ENCODE measurements around the gene A1CF.
"Not testable (repeated sequence)": the region's sequence is repeated elsewhere in the genome, so short reads cannot be mapped to it uniquely, and the experiment has no call there.

The A1CF gene

DNA sequence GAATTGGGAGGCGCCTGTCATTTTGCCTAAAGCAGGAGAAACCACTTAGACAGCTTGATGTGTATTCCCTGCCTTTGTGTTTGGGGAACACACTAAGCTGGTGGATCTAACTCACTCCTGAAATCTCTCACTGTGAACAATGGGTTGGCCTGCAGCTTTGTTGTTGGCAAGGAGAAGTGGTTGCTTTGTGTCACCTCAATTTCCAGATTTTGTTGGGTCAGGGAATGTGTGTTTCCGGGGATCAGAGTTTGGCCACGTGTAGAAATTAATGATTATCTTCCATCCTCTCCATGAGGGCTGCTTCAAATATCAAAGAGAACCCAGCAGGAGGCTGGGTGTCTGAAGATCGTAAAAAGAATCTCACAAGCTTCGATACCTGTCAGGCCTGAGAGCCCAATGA, 27.8 kb downstream of the A1CF start:
- DNase-seq, result no peak

DNA sequence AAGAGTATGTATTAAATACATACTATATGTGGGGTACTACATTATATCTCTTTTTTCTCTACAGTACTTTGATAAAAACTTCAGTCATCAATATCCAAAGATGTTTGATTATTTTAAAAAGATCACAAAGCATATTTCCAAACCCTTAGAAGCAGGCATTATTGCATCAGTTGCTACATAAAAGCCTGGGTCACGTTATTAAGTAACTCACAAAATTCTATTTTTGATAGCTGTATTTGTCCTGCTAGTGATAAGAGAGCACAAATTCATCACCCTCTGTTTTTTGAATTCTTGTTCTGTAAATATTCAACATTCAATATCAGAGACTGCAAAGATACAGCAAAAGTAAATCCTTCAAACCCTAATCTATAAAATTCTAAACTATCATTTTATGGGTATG, 30.0 kb downstream of the A1CF start:
- DNase-seq, result no peak

DNA sequence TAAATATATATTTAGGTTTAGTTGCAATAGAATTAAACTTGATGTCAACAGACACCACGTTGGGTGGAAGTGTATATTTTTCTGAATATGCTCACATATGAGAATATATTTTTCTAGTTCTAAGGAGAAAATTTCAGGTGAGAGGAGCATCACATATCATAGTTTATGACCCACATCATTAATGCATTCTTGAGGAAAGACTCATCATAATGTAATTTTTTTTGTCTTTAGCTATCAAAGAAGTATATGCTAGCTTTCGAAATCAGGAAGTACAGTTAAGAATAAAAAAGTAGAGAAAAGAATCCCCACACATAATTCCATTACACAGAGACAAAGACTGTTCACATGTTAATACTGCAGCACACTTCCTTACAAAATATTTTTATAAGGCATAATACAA, 30.4 kb downstream of the A1CF start:
- no peak for DNase-seq

DNA sequence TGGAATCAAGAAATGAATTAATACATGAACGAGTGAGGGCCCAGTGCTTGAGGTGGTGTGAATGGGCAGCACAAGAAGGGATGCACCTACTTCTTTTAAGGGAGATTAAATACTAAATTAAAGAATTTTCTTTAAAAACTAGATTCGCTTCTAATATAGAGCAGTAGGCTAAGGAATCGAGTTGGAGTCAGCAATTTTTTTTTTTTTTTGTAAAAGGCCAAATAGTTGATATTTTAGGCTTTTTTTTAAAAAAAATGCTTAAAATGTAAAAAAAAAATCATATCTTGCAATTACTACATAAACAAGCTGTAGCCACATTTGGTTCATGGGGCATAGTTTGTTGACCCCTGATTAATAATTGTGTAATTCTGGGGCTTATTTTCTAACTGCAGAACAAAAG, 31.9 kb downstream of the A1CF start:
- DNase-seq, result no peak

DNA sequence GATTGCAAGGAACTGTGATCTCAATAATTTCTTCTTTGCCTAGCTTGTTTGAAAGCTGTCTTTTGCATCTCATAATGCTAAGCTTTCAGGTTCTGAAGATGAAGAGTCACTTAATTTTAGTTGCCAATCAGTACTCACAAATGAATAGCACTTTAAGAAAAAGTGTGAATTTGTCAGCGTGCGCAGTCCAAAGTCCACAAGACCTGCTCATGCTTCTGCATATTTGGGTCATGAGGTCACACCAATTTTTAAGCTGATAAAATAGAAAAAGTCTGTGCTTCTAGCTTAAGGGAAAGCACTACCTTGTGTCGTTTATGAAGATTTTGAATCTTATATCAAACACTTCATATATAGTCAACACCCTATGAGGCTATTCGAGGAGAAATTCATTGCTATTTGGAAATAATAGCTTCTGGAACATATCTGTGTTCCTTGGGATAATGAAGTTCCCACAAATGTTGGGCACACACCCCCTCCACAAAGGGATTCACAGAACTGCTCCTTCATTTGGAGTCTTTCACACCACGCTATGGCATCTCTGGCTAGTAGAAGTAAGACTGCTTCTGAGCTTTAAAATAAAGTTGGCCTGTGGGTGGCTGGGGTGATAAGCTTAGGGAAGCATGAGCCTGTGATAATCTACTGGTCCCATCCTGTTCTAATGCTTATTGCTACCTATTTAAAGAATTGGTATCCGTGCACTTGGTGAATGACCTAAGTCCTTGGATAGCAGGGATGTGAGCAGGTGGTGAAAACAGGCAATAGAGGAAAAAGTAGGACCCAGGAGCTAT, 33.3 kb downstream of the A1CF start:
- no peak for DNase-seq

DNA sequence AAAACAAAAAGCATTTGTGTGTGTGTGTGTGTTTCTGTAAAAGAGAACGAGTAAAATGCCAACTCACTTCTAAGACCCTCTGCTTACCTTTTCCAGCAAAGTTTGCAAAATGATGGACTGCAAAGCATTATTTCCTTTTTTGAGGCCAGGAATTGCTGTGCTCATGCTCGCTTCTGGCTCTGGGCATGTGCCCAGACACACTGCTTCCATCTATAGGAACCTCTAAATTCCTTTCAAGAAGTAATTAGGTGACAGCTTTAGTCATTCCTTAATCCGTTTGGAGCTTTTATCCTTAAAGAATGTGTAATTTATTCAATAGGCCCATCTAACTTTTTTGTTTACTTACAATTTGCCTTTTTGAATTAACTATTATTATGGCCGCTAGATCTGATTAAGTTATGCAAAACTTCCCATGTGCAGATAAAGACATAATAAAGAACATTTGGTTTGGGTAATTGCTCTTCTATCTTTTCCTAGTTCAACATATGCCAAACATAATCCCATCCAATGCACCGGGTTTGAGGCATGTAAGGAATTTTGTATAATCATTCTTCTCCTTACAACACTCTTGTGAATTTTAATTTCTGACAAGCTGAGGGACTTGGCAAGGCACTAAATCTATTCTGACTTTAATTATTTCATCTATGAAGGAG, 34.7 kb downstream of the A1CF start:
- no peak for DNase-seq

DNA sequence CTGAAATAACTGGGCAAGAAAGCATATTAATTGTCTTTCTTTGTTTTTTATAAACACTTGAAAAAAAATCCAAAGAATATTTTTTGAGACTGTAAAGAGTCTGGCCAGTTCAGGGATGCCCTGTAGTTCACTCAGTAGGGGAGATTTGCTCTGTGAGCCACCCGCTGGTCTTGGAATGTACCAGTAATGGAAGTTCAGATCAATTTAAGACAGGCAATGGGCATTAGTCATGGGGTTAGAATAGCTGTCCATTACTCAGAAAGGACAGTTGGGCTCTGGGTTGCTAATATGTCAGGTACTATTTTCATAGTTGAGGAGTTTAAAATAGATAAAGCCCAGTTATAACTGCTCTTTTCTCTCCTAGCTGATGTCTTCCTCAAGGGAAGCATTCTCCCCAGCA, 38.7 kb downstream of the A1CF start:
- DNase-seq, result no peak

DNA sequence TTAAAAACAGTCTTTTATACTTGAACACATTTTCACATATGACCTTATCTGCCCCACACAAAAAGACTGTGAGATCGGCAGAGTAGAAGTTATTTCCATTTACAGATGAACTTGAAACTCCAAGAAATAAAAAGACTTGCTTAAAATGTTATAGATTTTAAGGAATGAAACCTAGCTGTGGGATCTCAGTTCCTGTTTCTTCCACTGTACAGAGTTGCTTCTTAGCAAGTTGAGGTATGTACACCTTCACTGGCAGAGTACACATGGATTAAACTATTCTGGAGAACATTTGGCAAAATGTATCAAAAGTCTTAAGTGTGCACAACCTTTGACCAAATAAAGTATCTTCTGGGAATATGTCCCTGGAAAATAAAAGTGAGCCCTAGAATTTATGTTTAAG, 48.3 kb downstream of the A1CF start:
- DNase-seq, result no peak

DNA sequence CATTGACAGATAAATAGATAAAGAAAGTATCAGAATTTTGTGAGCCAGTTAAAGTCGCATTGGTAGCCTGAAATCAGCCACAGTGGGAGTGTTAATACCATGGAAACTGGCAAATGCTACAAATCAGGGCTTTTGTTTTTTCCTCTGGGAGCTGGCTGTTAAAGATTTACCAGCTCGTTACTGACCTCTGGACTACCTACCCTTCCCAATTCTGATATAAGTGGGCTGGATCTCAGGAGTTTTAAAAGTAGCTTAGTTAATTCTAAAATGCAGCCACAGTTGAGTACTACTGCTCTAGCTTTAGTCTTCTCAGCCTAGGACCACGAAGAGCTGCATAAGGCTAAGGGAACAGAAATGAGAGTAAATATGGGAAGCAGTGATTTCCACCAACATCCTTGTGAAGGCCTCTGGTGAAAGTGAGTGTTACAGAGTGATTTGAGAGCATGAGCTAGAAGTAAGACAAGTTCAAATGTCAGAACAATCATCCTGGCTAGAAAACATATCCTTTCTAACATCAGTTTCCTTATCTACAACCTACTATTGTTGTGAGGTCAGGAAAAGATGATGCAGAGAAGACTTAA, 53.2 kb downstream of the A1CF start:
- DNase-seq, result no peak

DNA sequence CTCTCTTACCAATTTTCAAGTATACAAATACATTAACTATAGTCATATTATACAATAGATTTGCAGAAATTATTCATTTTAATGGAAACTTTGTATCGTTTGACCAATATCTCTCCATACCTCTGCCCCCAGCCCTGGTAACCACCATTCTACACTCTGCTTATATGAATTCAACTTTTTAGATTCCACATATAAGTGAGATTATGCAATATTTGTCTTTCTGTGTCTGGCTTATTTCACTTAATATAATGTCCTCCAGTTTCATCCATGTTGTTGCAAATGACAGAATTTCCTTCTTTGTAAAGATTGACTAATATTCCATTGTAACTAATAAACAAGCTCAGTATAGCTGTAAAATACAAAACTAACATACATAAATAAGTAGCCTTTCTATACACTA, 55.4 kb downstream of the A1CF start:
- no peak for DNase-seq

DNA sequence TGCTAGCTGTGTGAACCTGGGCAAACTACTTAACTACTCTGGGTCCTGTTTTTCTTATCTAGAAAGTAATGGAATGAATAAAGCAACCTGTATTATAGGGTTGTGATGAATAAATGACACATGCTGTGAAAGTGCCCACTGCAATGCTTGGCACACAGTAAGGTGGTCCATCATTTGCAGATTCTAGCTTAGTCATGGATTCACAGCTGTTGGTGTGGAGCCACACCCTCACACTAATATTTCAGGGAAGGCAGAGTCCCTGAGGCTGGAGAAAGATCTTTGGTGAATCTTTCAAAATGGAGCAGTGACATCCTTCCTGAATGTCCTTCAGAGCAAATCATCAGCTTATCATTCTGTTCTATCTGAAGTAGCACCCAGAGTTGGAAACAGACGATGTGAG, 60.6 kb downstream of the A1CF start:
- no peak for DNase-seq

DNA sequence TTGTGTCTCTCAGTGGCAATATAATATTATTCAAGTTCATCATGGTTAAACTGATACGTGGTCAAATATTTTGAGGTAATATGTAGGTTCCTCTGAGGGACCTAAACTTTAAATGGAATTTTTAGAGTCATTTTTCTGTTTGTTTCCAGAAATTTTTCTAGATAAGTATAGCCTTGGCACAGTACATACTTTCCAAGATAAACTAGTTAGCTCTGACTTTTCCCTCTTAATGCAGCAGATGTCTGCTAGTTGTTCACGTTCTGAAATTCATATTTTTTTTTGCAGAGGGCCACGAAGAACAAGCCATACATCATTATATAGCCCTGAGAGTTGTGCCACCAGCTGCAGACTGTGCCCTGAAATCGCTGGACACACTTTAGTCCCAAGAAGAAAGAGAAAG, 61.6 kb downstream of the A1CF start:
- no peak for DNase-seq

DNA sequence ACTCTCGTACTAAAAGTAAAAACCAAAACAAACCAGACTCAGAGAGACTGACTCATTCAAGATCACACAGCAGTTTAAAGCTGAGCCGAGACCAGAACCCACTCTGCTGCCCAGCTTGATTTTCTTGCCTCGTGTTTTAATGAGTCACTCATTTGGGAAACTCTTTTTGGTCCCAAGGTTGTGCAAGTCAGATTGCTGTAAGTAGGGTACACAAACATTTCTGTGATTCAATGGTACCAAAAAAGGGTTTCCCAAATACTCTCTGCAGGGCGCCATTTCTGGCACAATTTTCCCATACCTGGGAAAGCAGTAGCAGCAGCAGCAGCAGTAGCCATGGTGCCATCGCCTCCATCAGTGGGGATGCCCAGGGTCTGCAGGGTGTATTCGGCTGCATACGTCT, 75.8 kb downstream of the A1CF start:
- no peak for DNase-seq

DNA sequence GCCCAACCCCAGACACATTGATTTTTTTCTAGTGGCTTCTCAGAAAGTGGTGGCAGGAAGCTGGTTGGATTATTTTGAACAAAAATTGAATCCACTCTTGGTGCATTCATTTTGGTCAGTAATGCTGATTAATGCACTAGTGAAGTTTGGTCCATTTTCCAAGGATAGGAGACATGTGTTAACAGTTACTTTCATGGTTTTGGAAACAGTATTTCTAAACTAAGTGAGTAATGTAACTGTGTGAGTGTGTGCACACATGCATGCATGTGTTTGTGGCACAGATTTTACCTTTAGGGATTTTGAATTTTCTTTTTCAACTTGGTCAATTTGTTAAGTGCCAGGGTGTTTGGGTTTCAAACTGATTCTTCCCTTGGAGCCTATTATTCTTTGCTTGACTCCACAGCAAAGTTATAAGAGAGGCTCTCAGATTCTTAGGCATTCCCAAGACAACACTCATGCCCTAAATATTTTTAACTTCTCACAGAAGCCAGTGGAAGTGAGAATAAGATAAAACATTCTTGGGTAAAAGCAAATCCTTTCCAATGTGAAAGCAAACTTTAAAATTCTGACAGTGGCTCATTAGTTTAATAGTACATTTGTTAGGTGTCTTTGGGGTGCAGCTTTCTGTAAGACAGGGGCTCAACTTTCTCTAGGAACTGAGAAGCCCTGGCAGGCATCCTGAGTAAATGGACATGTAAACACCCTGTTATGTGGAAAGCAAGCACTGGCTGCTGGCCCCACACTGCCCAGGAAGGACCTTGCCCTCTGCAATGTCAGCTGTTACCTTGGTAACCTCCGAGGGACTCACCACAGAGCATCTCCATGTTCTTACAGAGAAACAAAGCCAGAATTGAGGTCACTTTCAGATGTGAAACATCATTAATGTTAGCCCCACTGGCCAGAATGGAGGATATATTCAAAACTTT, 77.3 kb downstream of the A1CF start:
- no peak for DNase-seq

DNA sequence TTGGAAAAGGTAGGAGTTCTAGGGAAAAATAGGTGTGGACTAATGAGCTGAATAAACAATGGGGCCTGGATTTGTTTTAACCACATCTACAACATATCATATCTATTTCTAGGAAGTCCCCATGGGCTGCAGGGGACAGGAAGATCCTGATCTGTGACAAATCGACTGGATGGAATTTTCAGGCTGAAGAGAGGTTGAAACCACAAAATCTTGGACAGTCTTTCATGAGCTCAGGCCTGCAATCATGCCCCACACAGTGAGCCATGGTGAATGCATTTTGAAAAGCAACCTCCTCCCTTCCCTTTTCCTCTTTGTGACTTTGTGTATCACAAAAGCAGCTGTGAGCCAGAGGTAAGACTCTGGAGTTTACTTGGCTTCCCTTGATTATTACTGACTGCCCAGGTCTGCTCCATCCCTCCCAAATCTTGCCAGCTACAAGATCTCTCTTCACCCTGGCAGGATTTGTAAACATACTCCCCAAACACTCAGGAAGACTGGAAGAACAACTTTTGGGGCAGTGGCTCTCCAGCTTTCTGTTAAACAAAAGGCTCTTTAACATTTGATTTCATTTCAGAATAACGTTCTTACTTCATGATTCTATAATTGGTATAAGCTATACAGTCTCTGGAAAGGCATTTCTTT, 79.3 kb downstream of the A1CF start:
- no peak for DNase-seq

DNA sequence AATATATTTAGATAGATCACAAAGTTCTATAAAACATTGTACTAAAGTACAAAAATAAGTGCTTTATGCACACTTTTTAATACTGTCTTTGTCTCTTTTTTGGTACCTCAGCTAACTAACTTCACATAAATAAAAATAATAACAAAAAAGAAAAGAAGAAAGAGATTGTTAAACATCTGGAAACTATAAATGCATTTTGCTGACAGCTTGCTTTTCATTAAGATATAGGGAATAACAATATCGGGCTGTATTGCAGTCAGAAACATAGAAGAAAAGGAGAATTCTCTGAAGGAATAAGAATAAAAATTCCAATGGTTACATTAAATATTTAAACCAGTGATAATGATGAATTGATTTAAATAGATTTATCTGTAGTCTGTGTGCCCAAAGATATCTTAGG, 85.8 kb downstream of the A1CF start:
- no peak for DNase-seq

DNA sequence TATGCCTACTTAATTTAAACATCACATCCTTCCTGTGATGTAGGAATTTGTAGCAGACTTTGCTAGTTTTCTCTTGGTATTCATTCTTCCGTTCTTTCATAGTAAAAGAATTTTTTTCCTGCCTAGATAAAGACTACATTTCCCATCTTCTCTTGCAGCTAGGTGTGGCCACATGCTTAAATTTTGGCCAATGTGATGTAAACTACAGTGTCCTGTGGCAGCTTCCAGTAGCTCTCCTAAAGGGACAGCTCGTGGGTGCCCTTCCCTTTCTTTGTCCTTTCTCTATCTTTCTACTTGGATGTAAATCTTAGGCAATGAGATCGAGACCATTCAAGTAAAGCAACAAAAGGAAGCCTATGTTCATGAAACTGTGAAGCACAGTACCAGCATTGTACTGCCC, 87.1 kb downstream of the A1CF start:
- no peak for DNase-seq

DNA sequence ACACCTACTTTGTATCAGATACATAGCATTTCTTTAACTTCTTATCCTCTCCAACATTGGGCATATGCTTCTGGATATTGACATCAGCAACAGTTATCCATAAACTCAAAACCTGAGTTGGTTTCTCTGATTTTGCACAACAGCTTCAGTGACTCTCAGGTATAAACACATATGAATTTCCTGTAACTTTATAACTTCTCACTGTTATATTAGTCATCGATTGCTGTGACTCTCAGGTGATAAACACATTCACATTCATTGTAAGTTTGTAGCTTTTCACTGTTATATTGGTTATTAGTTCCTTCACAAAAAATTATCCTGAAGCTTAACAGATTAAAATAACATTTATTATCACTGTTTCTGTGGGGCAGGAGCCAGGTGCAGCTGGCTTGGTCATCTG, 88.7 kb downstream of the A1CF start:
- no peak for DNase-seq

DNA sequence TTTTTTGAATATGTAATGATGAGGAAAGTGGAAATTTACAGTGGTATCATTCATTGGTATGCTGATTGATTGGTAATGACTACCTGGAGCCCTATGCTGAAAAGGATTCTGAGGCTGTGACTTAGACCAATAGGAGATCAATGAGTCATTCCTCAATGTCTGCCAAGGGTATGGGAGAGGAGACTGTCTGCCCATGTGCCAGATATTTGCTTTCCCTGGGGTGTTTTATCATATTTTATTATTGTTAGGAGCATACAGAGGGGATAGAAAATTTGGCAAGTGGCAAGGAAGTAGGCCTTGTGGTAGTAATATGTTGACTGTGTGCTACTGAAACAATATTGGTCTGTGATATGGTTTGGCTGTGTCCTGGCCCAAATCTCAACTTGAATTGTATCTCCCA, 90.9 kb downstream of the A1CF start:
- no peak for DNase-seq

DNA sequence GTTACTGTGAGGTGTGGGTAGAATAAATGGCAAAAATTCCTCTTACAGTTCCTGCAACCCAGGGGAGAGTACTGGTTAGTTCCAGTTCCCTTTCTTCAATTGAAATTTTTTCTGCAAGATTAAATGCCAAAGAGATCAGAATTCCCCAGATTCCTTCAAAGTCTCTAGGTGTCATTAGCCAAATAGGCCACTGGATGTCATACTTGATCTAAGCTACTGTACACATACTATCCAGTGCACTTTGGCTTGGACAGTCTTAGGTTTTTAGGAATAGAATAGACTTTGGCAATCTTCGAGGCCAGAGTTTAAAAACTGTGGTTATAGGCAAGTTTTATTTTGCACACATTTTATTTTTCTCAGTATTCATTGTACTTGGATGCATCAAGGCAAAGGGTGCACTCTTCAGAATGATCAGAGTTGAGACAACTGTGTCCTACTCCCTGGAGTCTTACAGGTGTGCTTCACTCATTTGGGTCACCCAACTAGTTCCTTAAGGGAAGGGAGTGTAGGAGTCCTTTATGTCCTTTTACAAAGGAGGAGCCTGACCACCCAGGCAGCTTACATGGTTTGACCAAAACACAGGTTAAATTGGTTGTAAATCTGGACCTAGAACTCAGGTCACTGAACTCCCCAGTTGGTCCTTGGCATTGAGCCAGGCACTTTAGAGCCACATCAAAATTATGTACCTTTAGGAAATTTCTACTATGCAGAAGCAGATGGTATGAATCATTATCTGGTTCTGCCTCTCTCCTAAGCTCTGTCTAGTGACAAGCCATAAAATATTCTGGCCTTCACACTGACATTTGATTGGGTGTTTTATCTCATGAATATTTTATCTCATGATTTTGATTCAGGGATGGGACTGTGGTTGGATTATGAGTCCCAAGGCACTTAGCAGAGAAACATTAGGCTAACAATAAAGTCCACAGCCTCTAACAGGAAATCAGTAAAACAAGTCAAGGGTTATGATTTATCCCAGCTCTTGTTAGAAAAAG, 96.2 kb downstream of the A1CF start:
- no peak for DNase-seq

DNA sequence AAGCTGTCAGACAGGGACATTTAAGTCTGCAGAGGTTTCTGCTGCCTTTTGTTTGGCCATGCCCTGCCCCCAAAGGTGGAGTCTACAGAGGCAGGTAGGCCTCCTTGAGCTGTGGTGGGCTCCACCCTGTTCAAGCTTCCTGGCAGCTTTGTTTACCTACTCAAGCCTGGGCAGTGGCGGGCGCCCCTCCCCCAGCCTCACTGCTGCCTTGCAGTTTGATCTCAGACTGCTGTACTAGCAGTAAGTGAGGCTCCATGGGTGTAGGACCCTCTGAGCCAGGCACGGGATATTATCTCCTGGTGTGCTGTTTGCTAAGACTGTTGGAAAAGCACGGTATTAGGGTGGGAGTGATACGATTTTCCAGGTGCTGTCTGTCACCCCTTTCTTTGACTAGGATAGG, 97.5 kb downstream of the A1CF start:
- DNase-seq, result not testable (repeated sequence)

DNA sequence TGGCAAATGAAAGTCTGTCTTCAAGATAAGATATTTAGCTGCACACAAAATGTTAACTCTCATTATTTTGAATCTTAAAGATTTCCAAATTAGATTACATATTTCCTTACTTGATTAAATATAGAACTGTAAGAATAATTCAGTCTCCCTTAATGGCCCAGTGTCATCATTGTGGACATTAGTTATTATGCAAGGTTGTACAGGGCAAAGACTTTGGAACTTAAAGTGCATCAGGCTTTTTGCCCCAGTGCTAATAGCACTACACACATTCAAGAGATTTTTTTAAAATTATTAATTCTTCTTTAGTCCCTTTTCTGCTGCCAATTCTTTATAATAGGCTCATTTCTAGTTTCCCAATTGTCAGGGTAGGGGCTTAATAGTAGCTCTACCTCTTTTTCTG, 103.4 kb downstream of the A1CF start:
- not testable (repeated sequence) for DNase-seq
